ENCODE results near the gene FAM25G.

FAM25G gene

DNA sequence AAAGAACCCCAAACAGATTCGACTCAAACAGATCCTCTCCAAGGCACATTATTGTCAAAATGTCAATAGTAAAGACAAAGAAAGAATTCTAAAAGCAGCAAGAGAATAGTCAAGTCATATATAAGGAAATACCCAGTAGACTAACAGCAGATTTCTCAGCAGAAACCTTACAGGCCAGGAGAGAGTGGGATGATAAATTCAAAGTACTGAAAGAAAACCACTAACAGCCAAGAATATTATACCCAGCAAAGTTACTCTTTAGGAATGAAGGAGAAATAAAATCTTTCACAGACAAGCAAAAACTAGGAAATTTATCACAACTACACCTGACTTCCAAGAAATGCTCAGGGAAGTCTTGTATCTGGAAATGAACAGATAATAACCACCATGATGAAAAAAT, 45.8 kb downstream of the FAM25G start:
- DNase-seq = no peak

DNA sequence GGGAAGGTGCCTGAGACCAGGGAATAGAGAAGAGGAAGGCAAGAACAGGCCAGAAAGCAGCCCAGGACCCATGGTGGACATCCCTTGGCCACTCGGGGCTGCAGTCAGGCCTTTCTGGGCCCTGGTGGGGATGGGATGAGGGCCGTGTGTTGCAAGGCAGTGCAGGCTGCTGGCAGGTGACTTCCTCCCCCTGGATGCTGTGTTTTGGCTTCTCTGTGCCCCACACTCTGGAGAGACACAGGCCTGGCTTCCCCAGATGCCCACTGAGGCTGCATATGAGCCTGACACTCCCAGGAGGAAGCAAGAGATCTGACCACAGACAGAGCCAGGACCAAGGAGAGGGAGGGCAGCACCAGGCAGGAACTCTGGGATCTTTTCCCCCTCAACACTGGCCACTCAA, 47.5 kb downstream of the FAM25G start:
- no peak for DNase-seq

DNA sequence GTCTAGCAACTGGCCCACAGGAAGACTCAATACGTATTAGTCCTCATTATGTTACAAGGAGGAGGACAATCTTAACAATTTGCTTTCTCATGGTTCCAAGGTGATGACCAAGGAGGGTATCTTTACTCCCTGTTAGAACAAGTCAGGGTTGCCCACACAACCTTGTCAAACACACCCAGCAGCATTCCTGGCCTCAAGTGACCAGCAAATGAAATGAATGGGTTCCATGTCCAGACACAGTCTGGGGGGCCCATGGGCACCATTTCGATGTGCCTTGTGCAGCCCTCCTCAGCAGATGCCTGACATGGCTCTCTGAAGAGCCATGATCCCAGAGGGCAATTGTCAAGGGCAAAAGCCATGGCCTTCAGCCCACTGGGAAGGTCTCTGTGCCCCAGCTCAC, 48.4 kb downstream of the FAM25G start:
- no peak for DNase-seq

DNA sequence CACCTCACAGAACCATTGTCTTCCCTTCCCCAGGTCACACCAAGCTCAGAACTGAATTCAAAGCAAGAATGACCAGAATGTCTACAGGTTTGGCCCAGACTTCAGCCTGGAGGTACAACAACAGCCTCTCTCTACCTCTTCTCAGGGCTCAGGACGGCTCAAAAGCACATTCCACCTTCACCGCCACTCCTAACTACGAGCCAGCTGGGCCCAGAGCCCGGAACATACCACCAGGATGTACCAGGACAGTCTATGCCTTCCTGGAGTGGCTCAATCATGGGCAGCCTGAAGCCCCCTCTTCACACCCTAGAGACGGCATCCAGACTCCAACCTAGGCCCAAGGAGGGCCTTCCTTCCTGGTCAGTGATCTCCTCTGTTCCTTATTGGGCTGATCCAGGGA, 49.1 kb downstream of the FAM25G start:
- DNase-seq = no peak

DNA sequence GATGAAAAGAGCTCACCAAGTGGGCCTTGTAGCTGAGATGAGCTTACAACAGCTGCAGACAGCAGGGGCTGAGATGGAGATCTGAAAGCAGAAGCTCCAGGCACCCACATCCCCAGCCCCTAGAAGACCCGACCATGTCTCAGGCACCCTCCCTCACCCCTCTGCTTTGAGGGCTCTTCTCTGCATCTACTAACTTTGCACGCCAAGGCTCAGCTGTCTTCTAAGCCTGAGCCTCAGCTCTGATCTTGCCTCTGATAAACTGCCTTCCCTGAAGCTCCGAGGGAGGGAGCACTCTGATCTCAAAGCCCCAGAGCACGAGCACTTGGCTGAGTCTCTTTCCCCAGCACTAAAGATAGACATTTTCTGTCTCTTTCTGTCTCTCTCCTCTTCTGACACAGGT, 49.6 kb downstream of the FAM25G start:
- no peak for DNase-seq

DNA sequence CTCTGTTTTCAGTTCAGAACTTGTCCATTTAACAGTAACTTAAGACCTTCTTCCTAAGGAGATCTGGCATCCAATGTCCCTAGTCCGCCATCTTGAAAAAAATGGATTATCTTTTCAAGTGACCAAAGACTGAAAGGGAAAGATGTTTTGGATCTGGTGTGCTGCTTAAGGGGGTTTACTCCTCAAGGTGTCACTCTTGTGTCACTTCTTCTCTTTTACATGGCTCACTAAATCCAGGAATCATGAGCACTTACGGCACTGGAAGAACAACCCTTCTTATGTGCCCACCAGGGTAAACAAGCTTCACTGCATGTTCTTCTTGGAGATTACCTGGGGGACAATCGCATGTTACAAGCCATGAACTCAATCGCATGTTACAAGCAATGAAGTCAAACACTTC, 51.3 kb downstream of the FAM25G start:
- no peak for DNase-seq

DNA sequence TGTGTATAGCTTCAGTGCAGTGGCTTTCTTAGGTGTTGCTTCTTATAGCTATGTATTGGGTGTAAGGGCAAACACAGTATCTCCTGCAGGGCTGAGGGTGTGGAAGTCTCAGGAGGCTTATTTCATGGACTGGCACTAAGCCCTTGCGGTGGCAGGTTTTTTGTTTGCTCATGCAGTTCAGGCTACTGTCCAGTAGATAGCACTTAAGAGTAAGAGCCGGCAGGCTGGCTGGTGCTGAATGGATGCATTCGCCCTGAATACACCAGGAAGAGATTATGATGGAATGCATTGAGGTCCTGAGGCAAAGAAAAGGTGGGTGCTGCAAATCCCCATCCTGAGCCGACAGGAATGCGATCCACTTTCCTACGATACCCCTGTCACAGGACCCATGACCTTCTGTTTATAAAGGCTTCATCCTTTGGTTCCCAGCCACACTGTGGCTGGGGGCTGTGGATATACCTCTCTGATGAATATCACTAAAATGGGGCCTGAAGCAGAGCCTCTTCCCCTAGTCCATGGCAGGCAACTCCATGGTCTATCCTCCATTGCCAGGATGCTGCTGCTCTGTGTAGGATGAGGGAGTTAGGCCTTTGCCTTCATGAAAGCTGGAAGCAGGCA, 52.5 kb downstream of the FAM25G start:
- DNase-seq = peak; percentile 3
